Motor neuron (in vitro differentiated cells): ENCODE data around the gene CLIC4. TPM values are rescaled to one million over a fixed set of nuclear protein-coding genes. Genes with fewer than 3 reads are reported as not detected.
"Not testable (repeated sequence)": the region's sequence is repeated elsewhere in the genome, so short reads cannot be mapped to it uniquely, and the experiment has no call there.

Experiments used
- ATAC-seq, 8 experiments: fragments of 200-7000 bp; cut with Tn5 transposase; replicated peaks in 6 of 8; 2 replicates each; pipeline ENCODE4 v1.8.0; 2021; ENCODE audit warnings: mild to moderate bottlenecking in 8 of 8, moderate library complexity in 8 of 8
- H3K27ac ChIP-seq, 2 donors: fragments of 250-450 bp; sonication (Bioruptor Pico); 2 replicates each; pipeline ENCODE4 v1.9.0; 2021; ENCODE audit warnings: antibody characterized with exemption in 2 of 2, mild to moderate bottlenecking in 2 of 2, moderate library complexity in 1 of 2
- H3K4me1 ChIP-seq, 2 donors: fragments of 250-450 bp; sonication (Bioruptor Pico); replicated peaks in 1 of 2; 2 replicates each; pipeline ENCODE4 v1.6.1; 2021; ENCODE audit warnings: antibody characterized with exemption in 2 of 2, mild to moderate bottlenecking in 2 of 2, moderate library complexity in 1 of 2
- H3K4me3 ChIP-seq, 5 donors: fragments of 250-450 bp; sonication (Bioruptor Pico); 2 replicates each; pipeline ENCODE4 v1.9.0; 2021; ENCODE audit warnings: antibody characterized with exemption in 5 of 5, mild to moderate bottlenecking in 5 of 5, moderate library complexity in 4 of 5
- WGBS, 10 experiments: fragments of 450-650 bp; shearing (Covaris generic); methylation state at CpG; one replicate each; pipeline ENCODE4 v1.0.0; 2022; 5-methylcytosine and 5-hydroxymethylcytosine counted together
- in situ Hi-C, 9 experiments: fragments of 400-800 bp; cut with MboI; loops; one replicate each; pipeline ENCODE4 v1.15.0; 2021; ENCODE audit warnings: low sequenced_read_pairs in 9 of 9, low pct_unique_long_range_greater_than_20kb in 2 of 9; ENCODE audit not compliant: unreplicated experiment in 9 of 9
- total RNA-seq, 8 experiments: library from RNA; unstranded; fragments of 300-600 nt; gene quantifications; 2 replicates each; pipeline versions ENCODE4 v1.2.3 to v1.2.4, GENCODE V29; 2022

The CLIC4 gene
- total RNA-seq, 8 experiments from 2014 or later = 77.0 to 188 (median 106) TPM

- in situ Hi-C loops = no loop called here
- no peak overlapping the region for H3K27ac ChIP-seq
- WGBS, 10 experiments = 0 to 100% (median 49%) methylated on average over 1 to 2 of the region's 8 CpGs; no CpG with 5 or more reads in 6 of the 10 experiments
Observed at GRCh38 chr1:24875991-24876506, 130.8 kb downstream of the CLIC4 start.

GRCh38 chr1:24878045-24878444, 132.8 kb downstream of the CLIC4 start:
- H3K4me1 ChIP-seq = peaks cover 0 to 5% of the 10 kb centered on the region in 2 donors
- no peak overlapping the region for H3K27ac ChIP-seq
- in situ Hi-C loops = no loop called here
- WGBS, 10 experiments = 54 to 100% (median 91%) methylated on average over 2 to 6 of the region's 6 CpGs; no CpG with 5 or more reads in 1 of the 10 experiments
- no peak overlapping the region for H3K4me3 ChIP-seq
- ATAC-seq = no peak

More at GRCh38 chr1:24875991-24876506, 130.8 kb downstream of the CLIC4 start:
- Histone ChIP-seq H3K4me3 (no peak overlapping the region), H3K4me1 (peaks cover 0 to 5% of the 10 kb centered on the region in 2 donors)
- peak in 3 of 8 experiments; percentile 52 to 82 (median 80) for ATAC-seq

DNA sequence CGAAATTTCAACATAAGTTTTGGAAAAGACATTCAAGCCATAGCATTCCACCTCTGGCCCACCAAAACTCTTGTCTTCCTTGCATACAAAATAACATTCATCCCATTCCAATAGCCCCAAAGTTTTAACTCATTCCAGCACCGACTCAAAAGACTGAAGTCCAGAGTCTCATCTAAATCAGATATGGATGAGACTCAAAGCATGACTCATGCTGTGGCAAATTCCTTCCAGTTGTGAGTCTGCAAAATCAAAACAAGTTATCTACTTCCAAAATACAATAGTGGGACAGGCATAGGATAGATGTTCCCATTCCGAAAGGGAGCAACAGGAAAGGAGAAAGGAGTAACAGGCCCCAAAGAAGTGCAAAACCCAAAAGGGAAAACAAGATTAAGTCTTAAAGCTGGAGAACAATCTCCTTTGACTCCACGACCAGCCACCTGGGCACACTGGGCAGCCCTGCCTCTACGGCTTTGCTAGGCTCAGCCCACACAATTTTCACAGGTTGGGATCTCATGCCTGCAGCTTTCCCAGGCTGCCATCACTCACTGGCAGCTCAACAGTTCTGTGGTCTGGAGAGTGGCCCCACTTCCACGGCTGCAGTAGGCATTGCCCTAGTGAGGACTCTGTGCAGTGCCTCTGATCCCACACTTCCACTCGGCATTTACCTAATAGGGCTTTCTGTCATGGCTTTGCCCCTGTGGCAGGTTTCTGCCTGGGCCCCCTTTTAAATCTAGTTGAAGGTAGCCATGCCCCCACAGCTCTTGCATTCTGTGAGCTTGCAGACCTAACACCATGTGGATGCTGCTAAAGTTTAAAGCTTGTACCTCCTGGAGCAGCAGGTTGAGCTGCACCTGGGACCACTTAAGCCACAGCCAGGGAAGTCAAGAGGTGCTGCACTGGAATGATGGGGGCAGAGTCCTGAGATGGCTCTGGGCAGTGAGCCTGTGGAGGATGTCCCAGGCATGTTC, 133.8 kb downstream of the CLIC4 start:
- in situ Hi-C loops = no loop called here
- 18 to 90% (median 67%) methylated on average over 2 to 5 of the region's 7 CpGs; no CpG with 5 or more reads in 1 of the 10 experiments for WGBS, 10 experiments
- Histone ChIP-seq H3K4me3 (no peak overlapping the region), H3K4me1 (peaks cover 0 to 5% of the 10 kb centered on the region in 2 donors), H3K27ac (no peak overlapping the region)
- ATAC-seq = no peak

- no peak for ATAC-seq
- Histone ChIP-seq H3K4me1 (peaks cover 0 to 5% of the 10 kb centered on the region in 2 donors), H3K27ac (no peak overlapping the region), H3K4me3 (no peak overlapping the region)
- in situ Hi-C loops = no loop called here
- 0 to 33% (median 17%) methylated on average over 1 of the region's 1 CpG; no CpG with 5 or more reads in 2 of the 10 experiments for WGBS, 10 experiments
Observed at GRCh38 chr1:24881034-24881433, 135.8 kb downstream of the CLIC4 start.

DNA sequence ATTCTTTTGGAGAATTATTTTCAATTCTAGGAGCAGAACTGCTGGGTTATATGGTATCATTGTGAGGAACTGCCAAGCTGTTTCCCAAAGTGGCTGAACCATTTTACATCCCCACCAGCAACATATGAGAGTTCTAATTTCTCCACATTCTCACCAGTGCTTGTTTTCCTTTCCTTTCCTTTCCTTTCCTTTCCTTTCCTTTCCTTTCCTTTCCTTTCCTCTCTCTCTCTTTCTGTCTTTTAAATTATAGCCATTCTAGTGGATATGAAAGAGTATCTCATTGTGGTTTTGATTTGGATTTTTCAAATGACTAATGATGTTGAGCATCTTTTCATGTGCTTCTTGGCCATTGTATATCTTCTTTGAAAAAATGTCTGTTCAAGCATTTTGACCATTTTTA, 139.5 kb downstream of the CLIC4 start:
- ATAC-seq = no peak
- Histone ChIP-seq H3K4me1 (no peaks in the 10 kb centered on the region), H3K4me3 (no peak overlapping the region), H3K27ac (no peak overlapping the region)
- in situ Hi-C loops = no loop called here

GRCh38 chr1:24886241-24886640, 141.0 kb downstream of the CLIC4 start:
- no peak for ATAC-seq

GRCh38 chr1:24888061-24888970, 143.1 kb downstream of the CLIC4 start:
- 65 to 100% (median 88%) methylated on average over 2 to 8 of the region's 9 CpGs for WGBS, 10 experiments
- no peak overlapping the region for H3K27ac ChIP-seq
- no peak overlapping the region for H3K4me3 ChIP-seq
- in situ Hi-C loops = no loop called here
- H3K4me1 ChIP-seq = no peaks in the 10 kb centered on the region
- ATAC-seq = no peak

More at GRCh38 chr1:24886241-24886640, 141.0 kb downstream of the CLIC4 start:
- 75 to 100% (median 83%) methylated on average over 1 of the region's 1 CpG; no CpG with 5 or more reads in 7 of the 10 experiments for WGBS, 10 experiments
- Histone ChIP-seq H3K4me1 (no peaks in the 10 kb centered on the region), H3K4me3 (no peak overlapping the region), H3K27ac (no peak overlapping the region)
- in situ Hi-C loops = no loop called here

- Histone ChIP-seq H3K27ac (no peak overlapping the region), H3K4me1 (no peaks in the 10 kb centered on the region), H3K4me3 (no peak overlapping the region)
- in situ Hi-C loops = no loop called here
- ATAC-seq = no peak
- WGBS, 10 experiments = 30 to 83% (median 56%) methylated on average over 1 to 4 of the region's 4 CpGs
Observed at GRCh38 chr1:24888971-24889676, 143.9 kb downstream of the CLIC4 start.

DNA sequence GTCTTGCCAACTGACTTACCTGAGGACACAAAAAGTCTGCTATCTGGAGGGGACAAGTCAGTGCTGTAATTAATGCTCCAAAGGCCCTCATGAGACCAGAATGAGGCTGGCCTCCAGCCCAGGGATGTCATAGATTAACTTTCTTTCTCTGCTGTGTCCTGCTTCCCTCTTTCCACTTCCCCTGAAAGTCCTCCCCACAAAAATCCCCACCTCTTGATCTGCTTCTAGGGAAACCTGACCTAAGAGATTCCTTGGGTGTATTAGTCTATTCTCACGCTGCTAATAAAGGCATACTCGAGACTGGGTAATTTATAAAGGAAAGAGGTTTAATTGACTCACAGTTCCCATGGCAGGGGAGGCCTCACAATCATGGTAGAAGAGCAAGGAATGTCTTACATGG, 145.6 kb downstream of the CLIC4 start:
- H3K4me3 ChIP-seq = no peak overlapping the region
- ATAC-seq = no peak
- H3K27ac ChIP-seq = no peak overlapping the region
- 50 to 77% (median 54%) methylated on average over 2 of the region's 2 CpGs; no CpG with 5 or more reads in 6 of the 10 experiments for WGBS, 10 experiments
- in situ Hi-C loops = no loop called here
- no peaks in the 10 kb centered on the region for H3K4me1 ChIP-seq

DNA sequence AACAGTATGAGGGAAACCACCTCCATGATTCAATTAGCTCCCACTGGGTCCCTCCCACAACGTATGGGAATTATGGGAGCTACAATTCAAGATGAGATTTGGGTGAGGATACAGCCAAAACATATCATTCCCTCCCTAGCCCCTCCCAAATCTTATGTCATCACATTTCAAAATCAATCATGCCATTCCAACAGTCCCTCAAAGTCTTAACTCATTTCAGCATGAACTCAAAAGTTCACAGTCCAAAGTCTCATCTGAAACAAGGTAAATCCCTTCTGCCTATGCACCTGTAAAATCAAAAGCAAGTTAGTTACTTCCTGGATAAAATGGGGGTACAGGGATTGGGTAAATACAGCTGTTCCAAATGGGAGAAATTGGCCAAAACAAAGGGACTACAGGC, 146.1 kb downstream of the CLIC4 start:
- in situ Hi-C loops, H3K4me3 ChIP-seq, H3K27ac ChIP-seq, H3K4me1 ChIP-seq, ATAC-seq: not testable (repeated sequence)
- WGBS, 10 experiments = 17 to 63% (median 37%) methylated on average over 1 of the region's 1 CpG; no CpG with 5 or more reads in 4 of the 10 experiments

- 0 to 83% (median 40%) methylated on average over 1 of the region's 1 CpG; no CpG with 5 or more reads in 1 of the 10 experiments for WGBS, 10 experiments
- in situ Hi-C loops = no loop called here
- no peak for ATAC-seq
Observed at GRCh38 chr1:24892188-24893153, 147.2 kb downstream of the CLIC4 start.

More at GRCh38 chr1:24892188-24893153, 147.2 kb downstream of the CLIC4 start:
- Histone ChIP-seq H3K27ac (no peak overlapping the region), H3K4me1 (no peaks in the 10 kb centered on the region), H3K4me3 (no peak overlapping the region)
